GM19351 (cell line): ENCODE results near the gene WDR38.
"Not testable (repeated sequence)": the region's sequence is repeated elsewhere in the genome, so short reads cannot be mapped to it uniquely, and the experiment has no call there.

Experiments
- ATAC-seq: cut with Tn5 transposase; IDR thresholded peaks from one replicate; pipeline ENCODE4 v1.9.1; 2021; ENCODE audit warnings: mild to moderate bottlenecking, moderate library complexity; ENCODE audit not compliant: unreplicated experiment

WDR38 gene

DNA sequence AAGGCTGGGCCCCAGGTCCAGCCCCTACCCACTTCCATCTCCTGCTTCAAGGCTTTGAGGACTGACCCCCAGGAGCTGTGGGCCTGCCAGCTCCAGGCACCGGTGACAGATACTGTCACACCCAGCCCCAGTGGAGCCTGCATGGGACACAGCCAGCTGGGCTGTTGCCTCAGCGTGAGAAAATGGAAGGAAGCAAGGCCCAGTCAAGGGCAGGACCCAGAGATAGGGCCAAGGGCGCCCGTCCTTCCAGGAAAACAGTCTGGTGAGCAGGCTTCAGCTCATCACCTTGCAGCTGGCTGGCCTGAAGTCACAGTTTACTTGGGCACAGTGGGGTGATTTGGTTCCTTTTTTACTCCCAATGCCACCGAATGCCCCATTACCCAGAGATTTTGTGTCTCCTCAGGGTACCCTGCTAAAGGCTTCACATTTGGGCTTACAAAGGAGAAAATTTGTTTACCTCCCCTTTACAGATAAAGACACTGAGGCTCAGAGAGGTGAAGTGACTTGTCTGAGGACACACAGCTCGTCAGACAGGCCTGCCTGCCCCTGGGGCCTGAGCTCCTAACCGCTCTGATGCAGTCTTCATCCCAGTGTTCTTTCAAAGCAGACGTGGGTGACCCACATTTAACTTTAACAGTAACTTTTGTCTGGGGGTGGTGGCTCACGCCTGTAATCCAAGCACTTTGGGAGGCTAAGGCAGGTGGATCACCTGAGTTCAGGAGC lies 21.5 kb upstream of the WDR38 start:
- no peak for ATAC-seq

DNA sequence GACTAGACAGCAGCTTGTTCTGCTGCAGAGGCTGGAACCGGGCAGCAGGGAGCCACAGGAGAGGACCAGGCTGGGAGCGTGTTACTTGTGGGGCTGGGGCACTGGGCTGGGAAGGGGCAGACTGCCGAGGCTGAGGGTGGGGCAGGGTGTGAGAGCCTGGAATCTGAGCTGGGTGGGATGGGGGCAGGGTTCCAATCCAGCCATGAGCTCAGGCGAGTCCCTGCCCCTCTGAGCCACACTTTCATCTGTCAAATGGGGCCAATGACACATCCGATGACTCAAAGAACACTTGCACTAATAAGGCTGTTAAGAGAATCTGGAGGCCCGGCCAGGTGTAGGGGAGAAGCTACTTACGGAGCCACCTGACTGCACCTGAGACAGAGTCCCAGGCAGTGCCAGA lies 18.7 kb upstream of the WDR38 start:
- ATAC-seq = no peak

DNA sequence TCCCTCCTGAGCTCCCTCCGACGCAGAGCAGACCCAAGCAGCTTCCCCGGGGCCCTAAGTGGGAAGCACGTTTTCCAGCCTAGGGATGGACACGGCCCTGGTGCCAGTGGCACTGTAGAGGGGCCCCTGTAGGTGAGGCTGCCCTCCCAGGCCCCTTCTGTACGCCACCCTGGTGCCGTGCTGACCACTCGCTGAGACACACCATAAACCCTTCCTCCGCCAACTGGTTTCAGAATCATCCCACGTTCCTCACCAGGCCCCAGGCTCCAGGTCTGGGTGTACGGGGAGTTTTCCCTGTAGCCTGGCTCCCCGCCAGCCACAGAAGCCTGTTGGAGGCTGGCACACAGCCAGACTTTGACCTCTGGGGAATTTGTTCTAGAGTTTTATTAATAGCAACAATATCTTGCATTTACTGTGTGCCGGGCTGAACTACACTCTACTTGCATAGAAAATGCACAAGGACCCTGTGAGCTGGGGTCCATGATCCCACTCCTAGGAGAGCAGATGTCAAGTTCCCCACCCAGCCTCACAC lies 18.2 kb upstream of the WDR38 start:
- no peak for ATAC-seq

DNA sequence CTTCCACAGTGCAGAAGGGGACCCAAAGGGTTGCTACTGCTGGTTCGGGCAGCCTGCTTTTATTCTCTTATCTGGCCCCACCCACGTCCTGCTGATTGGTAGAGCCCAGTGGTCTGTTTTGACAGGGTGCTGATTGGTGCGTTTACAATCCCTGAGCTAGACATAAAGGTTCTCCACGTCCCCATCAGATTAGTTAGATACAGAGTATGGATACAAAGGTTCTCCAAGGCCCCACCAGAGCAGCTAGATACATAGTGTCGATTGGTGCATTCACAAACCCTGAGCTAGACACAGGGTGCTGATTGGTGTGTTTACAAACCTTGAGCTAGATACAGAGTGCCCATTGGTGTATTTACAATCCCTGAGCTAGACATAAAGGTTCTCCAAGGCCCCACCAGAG lies 15.1 kb upstream of the WDR38 start:
- ATAC-seq = not testable (repeated sequence)

DNA sequence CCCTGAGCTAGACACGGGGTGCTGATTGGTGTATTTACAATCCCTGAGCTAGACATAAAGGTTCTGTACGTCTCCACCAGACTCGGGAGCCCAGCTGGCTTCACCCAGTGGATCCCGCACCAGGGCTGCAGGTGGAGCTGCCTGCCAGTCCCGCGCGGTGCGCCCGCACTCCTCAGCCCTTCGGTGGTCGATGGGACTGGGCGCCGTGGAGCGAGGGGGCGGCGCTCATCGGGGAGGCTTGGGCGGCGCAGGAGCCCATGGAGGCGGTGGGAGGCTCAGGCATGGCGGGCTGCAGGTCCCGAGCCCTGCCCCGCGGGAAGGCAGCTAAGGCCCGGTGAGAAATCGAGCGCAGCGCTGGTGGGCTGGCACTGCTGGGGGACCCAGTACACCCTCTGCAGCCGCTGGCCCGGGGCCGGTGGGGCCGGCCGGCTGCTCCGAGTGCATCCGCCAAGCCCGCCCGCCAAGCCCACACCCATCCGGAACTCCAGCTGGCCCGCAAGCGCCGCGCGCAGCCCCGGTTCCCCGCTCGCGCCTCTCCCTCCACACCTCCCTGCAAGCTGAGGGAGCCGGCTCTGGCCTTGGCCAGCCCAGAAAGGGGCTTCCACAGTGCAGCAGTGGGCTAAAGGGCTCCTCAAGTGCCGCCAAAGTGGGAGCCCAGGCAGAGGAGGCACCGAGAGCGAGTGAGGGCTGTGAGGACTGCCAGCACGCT lies 14.5 kb upstream of the WDR38 start:
- ATAC-seq = not testable (repeated sequence)

DNA sequence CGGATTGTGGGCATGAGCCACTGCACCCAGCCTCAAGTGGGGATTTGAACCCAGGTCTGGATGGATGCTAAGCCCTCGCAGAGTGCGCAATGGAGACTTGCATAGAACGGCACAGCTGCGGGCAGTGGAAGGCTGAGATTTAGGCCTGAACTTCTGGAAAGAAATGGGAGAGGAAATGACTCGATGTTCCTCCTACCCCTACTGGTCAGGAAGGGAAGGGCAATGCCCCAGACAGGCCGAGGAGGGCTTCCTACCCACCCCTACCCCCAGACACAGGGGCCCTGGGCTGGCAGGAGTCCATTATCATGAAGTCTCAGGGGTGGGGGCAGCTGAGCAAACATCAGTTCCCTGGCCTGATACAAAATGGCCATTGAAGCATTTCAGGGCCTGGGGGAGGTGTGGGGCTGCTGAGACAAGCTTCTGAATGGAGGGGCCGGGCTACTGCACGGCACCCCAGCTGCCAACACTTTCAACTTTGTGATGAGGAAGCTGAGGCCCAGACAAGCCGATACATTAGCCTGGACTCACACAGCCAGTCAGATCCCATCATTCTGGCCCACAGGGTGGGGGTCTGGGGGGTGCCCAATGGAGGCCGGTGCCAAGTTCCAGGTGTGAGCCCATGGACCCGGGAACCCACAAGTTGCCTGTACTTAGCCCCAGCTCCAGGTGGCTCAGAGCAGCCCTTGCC lies 13.5 kb upstream of the WDR38 start:
- ATAC-seq = no peak

DNA sequence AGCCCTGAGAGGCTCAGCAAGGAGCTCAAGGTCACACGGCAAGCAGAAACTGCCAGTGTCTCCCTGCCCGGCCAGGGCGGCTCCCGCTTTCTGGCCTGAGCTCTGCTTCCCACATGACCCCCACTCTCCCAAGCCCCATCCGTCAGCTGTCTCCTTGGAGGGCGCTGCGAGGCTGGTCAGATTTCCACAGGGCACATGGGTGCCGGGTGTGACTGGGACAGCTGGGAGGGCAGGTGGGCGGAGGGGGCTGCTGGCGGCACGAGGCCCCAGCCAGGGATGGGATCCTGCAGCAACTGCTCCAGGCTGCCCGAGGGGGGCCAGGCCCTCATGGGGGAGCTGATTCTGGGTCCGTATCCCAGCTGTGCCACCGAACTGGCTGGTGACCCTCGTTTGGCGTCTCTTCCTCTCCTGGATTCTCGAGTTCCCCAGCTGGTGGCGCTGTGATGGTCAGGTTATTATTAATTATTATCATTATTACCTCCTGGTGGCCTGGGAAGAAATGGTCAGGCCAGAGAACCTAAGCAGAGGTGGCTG lies 12.9 kb upstream of the WDR38 start:
- ATAC-seq = no peak

DNA sequence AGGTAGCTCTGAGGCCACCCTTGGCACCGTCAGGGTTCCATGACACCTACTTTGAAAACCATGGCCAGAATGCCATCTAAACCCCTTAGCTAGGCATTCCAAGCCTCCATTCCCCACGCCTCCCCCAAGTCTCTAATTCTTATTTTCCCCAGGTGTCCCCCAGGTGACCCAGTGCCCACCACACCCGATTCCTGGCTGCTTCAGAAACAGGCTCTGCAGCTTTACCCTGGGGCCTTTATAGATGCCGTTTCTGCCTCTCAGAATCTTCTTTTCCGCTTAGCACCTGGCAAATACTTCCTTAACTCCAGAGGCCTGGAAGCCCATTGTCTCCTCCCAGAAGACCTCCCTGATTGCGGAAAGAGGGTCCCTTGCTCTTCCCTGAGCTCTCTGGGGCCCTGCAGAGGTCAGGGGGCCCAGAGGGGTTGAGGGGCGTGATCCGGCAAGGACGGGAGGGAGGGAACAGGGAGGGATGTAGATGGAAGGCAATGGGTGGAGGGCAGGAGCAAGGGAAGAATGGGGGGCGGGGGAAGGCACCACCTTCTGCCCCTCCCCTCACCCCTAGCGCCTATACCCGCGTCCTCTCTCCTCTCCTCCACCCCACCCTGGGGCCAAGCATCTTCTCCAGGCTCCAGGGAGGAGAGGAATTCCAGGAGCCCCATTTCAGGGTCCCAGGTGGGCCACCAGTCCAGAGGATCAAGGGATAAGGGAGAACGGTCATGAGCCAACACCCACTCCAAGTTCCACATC lies 12.0 kb upstream of the WDR38 start:
- no peak for ATAC-seq

DNA sequence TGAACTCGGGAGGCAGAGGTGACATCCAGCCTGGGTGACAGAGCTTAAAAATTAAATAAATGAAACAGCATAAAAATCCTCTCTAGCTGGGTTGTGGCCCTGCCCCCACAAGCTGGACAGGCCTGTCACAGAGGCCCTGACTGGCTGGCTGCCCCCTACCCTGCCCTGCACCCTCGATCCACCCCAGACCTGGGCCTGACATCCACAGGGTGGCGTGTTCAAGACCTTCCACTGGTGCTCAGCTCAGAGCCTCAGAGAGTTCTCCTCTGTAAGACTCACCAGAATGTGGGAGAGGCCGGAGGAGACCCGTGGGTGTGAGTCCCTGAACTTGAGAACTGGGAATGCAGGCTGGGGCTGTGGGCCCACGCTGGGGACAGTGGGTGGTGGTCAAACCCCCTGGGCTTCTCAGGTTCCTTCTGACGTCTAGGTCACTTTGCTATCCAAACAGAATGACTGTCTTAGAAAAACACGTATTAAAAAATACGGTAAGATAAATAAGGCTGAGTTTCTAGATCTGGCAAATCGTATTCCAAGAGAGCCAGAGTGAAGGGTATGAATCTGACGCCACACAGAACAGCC lies 9.7 kb upstream of the WDR38 start:
- ATAC-seq = no peak

DNA sequence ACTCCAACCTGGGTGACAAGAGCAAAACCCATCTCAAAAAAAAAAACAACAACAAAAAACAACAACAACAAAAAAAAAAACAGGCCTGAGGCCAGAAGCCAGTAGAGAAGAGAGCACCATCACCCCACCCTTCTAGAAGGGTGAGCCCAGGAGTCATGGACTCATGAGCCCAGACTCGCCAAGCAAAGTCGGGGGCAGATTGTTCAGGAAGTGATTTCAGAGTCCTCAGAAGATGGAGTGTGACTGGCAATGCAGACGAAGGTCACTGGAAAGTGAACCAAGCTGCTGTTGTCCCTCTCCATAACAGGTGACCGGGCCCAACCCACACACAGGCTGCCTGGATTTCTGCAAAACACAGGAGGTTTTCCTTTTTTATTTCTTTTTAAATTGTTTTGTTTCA lies 9.0 kb upstream of the WDR38 start:
- ATAC-seq = no peak

DNA sequence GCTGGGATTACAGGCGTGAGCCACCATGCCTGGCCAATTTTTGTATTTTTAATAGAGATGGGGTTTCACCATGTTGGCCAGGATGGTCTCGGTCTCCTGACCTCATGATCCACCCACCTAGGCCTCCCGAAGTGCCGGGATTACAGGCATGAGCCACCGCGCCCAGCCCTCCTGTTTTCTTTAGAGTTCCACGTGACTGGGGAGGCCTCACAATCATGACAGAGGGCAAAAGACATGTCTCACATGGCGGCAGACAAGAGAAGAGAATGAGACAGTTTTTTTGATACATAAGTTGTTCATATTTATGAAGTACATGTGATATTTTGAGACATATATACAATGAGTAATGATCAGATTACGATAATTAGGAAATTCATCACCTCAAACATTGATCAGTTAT lies 6.8 kb upstream of the WDR38 start:
- ATAC-seq = not testable (repeated sequence)

DNA sequence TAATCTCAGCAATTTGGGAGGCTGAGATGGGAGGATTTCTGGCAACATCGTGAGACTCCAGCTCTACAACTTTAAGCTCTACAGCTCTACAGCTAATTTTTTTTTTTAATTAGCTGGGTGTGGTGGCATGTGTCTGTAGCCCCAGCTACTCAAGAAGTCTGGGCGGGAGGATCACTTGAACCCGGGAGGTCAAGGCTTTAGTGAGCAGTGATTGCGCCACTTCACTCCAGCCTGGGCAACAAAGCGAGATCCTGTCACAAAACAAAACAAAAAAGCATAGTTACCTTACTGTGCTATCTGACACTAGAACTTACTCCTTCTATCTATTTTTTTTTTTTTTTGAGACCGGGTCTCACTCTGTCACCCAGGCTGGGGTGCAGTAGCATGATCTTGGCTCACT lies 6.3 kb upstream of the WDR38 start:
- ATAC-seq = no peak

DNA sequence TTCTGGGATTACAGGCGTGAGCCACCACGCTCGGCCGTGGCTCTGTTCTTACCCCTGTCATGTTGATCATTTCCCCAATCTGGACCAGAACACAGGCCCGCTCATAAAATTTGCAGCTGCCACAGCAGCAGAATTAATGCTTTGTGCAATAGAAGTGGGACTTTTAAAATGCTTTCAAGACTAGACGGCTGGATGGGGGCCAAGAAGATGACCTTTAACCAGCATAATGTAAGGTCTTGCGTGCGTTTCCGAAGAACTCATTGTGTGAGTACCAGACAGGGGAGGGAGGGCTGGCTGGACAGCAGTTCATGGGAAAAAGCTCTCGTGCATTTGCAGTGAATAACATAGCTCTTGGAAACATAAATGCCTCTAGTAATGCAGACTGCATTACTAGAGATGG lies 3.5 kb upstream of the WDR38 start:
- no peak for ATAC-seq

DNA sequence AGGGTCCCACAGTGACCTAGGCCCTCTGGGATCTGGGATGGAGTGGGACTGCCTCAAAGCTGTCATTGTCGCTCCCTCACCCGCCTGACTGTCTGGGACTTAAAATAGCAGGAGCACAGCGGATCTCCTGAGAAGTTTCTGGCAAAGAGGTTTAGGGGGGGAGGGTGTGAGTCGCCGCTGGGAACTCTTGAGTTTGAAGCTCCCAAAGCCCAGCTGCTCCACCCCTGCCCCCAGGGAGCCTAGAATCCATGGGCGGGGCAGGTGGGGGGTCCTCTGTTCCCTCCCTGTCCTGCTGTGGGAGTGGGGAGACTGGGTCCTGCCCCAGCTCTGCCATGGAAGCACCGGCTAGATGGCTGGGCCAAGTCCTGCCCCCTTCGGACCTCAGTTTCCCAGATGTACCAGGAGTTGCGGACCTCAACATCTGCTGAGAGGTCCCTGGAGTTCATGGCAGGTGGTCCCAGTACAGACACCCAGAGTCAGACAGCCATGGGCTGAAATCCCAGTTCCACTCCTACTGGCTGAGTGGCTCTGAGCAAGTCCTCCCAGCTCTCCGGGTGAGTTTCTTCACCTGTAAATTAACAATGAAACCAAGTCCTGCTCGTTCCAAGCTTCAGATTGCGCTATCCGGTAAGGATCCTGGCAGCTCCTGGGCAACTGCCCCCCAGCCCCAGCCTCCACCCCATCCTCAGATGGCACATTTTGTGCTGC lies 985 bp upstream of the WDR38 start:
- ATAC-seq = no peak

DNA sequence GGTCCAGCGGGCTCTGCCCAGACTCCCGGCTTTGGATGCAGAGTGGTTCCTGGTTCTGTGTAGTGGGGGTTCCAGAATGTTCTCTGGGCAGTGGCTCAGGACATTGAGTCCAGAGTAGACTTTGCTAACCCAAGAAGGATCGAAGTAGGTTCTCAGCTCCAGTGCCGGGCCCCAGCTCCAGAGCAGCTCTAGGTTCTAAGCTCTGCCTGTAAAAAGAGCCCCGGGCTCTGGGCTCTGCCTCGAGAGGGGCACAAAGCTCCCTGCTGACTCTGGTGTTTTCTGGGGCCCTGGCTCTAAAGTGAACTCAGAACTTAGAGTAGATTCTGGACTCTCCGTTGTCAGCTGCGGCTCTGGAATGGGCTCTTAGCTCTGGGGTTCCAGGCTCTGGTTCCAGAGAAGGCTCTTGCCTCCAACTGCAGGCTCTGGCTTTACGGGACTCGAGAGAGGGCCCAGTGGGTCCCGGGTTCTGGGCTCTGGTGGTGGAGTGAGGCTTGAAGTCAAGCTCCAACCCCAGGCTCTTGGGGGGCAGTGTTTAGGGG lies 414 bp downstream of the WDR38 start:
- no peak for ATAC-seq

DNA sequence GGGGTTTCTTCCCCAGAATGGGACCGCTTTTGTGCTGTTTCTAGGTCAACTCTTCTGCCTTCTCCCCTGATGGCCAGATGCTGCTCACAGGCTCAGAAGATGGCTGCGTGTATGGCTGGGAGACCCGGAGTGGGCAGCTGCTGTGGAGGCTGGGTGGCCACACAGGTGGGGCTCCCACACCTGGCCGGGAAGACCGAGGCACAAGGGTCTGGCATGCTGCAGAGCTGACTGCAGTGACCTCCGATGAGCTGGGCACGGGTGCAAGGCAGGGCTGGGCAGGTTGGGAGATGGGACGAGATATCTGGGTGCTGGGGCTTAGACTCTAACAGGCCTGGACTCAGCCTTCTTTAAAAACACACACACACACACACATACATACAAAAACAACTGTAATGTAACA lies 901 bp downstream of the WDR38 start:
- ATAC-seq = no peak

DNA sequence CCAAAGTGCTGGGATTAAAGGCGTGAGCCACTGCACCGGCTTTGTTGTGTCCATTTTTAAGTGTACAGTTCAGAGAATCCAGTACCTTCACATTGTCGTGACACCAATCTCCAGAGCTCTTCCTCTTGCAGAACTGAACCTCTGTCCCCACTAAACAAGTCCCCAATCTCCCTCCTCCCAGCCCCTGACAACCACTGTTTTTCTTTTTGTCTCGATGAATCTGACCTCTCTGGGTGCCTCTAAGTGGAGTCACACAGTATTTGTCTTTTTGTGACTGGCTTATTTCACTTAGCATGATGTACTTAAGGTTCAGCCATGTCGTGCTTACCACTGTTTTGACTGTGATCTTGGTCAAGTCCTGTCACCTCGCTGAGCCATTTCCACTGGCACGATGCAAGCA lies 1.6 kb downstream of the WDR38 start:
- ATAC-seq = no peak

DNA sequence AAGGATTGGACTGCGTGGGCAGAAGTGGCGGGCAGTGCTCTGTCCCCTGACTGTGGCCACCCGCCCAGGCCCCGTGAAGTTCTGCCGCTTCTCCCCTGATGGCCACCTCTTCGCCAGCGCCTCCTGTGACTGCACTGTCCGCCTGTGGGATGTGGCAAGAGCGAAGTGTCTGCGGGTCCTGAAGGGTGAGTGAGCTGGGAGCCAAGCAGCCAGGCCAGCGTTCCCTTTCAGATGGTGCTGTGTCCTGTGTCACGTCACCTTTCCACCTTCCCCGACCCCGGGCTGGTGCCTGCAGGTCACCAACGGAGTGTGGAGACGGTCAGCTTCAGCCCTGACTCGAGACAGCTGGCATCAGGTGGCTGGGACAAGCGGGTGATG lies 2.3 kb downstream of the WDR38 start:
- no peak for ATAC-seq

DNA sequence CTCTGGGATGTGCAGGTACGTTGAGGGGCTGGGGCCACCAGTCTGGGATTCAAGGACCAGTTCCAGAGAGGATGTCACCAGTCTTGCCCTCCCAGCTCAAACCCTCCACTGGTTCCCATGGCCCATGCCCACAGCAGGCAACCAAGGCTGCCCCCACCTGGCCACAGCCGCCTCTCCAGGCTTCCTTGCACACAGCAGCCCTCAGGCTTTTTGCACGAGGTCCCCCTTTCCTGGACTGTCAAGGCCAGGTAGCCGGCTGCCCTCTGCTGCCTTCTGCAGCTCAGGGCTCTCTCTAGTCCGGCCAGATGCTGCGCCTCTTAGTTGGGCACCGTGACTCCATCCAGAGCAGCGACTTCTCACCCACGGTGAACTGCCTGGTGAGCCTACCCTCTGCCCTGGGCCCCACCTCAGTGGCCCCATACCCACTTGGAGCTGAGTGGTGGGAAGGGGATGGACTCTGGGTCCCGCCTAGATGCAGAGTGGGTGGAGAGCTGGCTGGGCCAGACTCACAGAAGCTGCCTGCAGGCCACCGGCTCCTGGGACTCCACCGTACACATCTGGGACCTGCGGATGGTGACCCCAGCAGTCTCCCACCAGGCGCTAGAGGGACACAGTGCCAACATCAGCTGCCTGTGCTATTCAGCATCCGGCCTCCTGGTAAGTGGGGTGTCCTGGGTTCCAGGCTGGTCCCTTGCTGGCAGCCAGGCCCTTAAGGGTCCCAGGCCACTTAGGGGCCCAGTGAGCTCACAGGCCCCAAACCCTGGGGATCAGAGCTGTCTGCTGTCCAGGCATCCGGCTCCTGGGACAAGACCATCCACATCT lies 2.9 kb downstream of the WDR38 start:
- no peak for ATAC-seq
